Cardiac fibroblast (primary cell): ENCODE measurements around the gene ZNF503.

Experiments
- DNase-seq, 2 donors: peaks; one replicate each; pipeline versions ENCODE4 v3.0.0 to v3.0.0-alpha.2; 2010; ENCODE audit warnings: low read depth in 2 of 2
- H3K4me3 ChIP-seq, 2 donors: replicated peaks in 1 of 2; 1 replicate in 1 of 2; 2 replicates in 1 of 2; pipeline ENCODE4 v1.5.1; 2011; ENCODE audit warnings: low read depth in 2 of 2, low read length in 2 of 2, mild to moderate bottlenecking in 2 of 2, moderate library complexity in 1 of 2
- TF ChIP-seq, protein P1 (sequence below): IDR thresholded peaks from one replicate; pipeline ENCODE4 v1.5.1; 2011; ENCODE audit warnings: low read depth, mild to moderate bottlenecking, low read length, inconsistent platforms

The ZNF503 gene

DNA sequence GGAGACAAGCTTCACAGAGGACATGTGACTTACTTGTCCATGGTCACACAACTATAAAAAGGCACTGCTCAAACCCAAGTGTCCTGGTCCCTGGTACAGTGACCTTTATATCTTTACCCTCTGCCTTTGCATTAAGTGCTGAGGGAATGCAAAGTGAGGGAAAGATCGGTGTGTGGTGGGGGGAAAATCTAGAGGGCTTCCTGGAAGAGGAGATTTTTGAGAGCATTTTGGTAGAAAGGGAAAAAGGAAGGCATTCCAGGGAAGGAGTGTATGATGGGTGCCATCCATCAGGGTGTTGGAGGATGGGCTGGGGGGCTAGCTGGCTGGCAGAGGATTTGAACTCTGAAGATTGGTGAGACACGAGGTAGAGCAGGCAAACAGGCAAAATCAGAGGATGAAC lies 9.3 kb downstream of the ZNF503 start:
- H3K4me3 ChIP-seq = no peak overlapping the region
- DNase-seq = no peak
- TF ChIP-seq, protein P1, sequence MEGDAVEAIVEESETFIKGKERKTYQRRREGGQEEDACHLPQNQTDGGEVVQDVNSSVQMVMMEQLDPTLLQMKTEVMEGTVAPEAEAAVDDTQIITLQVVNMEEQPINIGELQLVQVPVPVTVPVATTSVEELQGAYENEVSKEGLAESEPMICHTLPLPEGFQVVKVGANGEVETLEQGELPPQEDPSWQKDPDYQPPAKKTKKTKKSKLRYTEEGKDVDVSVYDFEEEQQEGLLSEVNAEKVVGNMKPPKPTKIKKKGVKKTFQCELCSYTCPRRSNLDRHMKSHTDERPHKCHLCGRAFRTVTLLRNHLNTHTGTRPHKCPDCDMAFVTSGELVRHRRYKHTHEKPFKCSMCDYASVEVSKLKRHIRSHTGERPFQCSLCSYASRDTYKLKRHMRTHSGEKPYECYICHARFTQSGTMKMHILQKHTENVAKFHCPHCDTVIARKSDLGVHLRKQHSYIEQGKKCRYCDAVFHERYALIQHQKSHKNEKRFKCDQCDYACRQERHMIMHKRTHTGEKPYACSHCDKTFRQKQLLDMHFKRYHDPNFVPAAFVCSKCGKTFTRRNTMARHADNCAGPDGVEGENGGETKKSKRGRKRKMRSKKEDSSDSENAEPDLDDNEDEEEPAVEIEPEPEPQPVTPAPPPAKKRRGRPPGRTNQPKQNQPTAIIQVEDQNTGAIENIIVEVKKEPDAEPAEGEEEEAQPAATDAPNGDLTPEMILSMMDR = no peak

DNA sequence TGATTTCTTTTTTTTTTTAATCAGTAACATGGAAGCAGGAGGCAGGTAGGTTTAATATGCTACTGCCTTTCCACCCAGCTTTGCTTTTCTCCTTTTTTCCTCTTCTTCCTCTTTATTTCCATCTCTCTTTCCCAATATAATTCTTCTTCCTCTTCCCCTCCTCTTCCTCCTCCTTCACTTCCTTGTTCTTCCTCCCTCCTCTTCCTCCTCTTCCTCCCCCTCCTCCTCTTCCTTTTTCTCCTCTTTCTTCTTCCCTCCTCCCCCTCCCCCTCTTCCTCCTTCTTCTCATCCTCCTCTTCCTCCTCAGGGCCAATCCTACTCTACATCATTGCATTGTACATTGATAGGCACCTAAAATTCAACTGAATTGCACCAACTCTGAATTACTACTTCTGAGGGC lies 11.4 kb downstream of the ZNF503 start:
- no peak for DNase-seq
- TF ChIP-seq, protein P1 = no peak
- H3K4me3 ChIP-seq = no peak overlapping the region

DNA sequence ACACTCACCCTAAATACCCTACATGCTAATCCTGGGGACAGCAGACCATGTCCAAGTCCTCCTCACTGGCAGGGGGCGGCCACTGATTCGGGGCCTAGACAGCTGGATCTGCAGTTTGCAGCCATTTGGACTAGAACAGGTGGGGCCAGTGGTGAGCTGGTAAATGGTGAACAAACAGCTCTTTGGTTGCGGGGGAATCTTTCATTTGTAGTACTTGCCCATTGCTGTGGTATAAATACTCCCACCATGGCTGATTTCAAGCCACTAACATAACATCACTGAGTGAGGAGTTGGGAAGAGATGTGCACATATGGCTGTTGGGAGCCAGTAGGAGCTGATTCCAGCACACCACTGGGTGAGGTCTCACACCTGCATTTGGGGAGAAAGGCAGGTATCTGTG lies 13.5 kb downstream of the ZNF503 start:
- DNase-seq = no peak
- TF ChIP-seq, protein P1 = no peak
- H3K4me3 ChIP-seq = no peak overlapping the region

DNA sequence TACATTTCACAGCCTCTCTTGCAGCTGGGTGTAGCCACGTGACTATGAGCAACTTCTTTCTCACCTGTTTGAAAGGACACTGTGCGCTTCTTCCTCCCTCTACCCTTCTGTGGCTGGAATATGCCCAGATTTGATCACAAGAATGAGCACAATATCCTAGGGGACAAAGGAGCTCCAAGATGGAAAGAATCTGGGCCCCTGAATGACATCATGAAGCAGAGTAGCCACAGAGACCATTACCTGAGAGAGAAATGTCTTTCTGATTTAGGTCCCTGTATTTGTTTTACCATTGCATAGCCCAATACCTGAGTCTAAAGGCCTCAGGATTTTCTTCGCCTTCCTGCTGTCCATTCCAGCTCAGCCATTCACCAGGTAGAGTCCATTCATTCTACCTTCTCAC lies 15.4 kb downstream of the ZNF503 start:
- no peak for DNase-seq
- H3K4me3 ChIP-seq = no peak overlapping the region
- TF ChIP-seq, protein P1 = no peak

DNA sequence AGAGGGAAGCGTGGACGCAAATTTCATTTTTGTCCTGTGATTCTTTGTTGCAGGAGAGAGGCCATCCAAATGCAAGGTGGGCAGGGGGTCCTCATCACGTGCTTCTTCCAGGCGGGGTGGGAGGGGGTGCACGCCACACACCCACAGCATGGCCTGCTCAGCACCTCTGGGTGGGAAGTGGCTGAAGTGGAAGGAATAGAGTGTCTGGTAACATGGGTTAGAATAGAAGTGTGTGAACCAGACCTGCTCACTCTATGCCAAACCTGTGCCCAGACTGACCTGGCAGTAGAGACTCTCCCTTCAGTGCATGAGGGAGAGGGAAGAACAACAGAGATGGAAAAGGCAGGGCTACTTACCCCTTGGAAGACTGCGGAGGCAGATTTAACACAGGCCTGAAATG lies 21.7 kb downstream of the ZNF503 start:
- no peak overlapping the region for H3K4me3 ChIP-seq
- DNase-seq = no peak
- TF ChIP-seq, protein P1 = no peak

DNA sequence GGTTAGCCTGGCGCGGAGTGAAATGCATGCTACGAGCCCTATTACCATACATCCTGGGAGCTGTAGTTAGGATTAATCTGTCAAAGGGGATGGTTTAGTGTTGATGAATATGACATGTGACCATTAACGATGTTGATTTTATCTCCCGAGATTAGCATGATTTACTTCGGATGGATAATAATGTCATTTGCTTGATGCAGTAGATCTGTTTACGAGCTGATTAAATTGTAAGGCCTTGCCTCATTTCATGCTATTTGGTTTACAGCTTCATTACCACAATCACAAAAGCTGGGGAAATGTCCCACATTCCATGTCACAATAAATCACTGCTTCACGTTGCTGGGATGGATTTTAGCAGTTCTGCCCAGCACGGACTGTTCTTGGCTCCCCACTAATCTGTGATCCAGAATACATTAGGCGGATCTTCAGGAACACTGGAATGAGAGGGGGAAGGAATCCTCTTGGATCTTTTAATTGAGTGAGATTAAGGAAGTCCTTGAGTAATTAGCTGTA lies 22.3 kb downstream of the ZNF503 start:
- DNase-seq = no peak
- TF ChIP-seq, protein P1 = no peak
- no peak overlapping the region for H3K4me3 ChIP-seq

DNA sequence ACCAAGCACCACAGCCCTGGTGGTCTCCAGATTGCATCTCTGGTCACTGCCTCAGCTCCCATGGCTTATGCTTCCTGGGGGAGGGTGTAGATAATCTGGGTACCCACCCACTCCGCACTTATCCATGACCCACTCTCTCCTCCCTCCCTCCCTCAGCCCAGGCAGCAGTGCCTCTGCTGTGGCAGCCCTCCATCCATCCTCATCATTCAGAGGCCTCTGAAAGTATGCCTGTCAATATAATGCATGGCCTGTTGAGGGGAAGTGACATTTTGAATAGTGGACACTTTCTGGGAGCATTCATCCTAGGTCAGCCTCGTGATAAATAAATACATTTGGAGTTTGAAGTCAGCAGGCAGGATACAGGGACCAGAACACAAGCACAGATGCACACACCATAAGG lies 23.2 kb downstream of the ZNF503 start:
- no peak overlapping the region for H3K4me3 ChIP-seq
- TF ChIP-seq, protein P1 = no peak
- DNase-seq = no peak
